GDM1 (cell line): Measurements from ENCODE around the gene PTPRD.
"Not testable (repeated sequence)": the region's sequence is repeated elsewhere in the genome, so short reads cannot be mapped to it uniquely, and the experiment has no call there.

Experiments
- DNase-seq: peaks from one replicate; lab custom pipeline; 2025; lab: John Stamatoyannopoulos, UW

The PTPRD gene

DNA sequence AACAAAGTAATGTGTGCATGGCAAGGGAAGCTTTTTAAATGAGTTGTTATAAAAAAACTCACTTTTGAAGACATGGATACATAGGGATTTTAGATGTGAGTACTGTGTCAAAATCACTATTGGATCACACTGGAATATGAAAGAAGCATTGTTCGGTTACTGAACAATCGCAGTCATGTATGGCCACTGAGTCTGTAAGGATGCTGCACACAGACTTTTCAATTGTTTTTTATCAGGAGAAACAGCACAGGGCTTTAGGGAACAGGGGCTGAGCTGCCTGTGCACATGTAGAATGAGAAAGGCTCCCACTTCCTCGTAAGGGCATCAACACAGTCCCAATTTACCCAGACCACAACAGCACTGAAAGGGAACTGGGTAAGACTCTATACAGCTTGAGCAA lies 1479.3 kb downstream of the PTPRD start:
- DNase-seq = no peak

DNA sequence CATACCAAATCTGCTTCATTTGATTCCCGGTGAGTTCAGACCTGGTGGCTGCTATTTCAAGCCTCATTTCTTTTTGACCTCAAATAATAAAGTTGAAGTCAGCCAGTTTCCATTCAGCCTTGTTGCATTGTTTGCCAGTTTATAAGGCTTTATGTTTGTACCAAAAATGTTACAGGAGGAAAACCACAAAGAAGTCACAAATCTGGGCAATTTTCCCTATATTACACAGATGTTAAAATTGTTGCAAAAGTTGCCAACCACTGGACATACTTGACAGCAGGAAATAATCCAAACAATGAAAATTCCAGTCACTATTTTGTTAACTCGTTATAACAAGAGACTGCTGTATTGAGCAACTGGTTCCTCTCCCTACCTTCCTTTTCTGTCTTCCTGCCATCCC lies 1488.2 kb downstream of the PTPRD start:
- no peak for DNase-seq

DNA sequence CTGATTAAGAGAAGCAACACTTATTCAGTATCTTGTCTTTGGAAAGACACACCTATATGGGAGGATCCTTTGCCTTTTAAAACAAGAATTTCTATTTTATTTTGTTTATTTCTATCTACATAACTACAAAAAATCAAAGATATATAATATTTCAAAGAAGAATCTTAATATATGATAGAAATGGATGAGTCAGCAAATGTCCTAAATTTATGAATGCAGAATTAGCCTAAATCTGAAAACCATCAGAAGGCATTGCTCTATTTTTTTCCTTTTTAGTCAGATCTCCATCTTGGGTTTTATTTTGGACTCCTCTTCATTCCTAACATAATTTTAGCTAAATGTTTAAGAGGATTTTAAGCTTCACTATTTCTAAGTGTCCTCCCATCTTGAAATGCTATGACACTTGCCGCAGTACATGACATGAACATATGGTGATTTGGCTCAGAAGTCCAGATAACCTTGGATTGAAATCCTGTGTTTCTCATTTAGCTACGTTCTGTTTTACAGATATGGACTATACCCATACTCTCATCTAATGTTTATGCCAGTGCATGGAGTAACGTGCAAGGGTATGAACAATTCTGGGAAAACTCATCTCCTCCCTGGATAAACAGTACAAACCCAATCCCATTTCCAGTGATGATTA lies 1490.4 kb downstream of the PTPRD start:
- no peak for DNase-seq

DNA sequence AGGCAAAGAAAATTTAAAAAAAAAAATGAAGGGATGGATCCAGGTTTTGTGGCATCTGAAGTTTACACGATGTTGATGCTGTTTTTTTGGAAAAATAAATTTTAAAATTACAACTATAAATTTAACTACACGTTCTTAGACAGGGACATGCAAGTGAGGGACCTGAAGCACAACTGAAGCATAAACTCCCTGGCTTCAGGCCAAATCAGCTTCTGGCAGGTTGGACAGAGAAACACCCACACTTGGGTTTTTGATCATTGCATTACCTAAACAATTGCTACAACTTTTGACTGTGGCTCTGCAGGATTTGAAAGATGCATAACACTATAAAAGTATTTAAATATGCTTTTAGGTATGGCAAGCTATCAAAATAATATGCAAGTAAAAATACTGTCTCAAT lies 1494.9 kb downstream of the PTPRD start:
- DNase-seq = no peak

DNA sequence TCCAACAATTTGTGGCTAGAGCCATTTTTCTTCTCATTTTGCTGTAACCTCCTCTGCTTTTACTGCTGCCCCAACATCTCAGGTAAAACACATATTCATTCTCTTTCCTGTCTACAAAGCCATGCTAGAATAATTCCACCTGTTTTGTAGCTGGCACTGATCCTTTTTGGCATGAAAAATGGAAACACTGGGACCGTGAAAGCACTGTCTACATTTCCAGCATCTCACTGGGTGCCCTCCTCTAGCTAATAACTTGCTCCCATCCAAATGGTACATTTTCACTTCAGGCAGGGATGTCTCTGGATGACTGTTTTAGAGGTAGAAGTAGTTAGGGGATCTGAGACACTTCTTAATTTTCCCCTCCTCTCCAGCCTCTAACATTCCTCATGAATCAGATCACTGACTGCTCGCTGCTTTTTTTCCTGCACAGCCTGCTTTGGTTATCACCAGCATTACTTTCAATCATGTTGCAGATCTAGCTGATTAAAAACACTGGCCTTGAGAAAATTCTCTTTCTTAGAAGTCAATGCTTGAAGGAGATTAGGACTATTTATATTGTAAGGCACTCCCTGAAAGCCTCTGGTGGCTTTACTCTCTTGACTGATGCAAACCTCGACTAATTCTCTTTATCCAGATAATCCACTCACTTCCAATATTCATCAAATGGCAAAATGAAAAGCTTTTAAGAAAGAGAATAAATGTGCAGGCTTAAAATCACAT lies 1500.6 kb downstream of the PTPRD start:
- DNase-seq = no peak

DNA sequence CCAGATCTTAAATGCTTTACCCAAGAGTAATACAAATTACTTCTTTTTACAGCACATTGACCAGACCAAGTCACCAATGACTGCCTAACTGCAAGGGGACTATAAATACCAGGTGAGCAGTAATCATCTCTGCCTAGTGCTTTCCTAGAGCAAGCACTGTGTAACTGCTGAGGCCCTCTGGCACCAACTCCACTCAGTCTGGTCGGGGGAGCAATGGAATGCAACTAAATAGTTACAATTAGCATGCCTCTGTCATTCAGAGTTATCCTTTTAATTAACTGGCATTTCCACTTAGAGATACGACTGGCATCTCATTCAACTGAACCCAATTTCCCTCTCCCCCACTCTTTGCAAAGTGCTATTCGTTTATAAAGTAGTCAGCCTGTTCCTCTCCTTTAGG lies 1504.2 kb downstream of the PTPRD start:
- DNase-seq = no peak

DNA sequence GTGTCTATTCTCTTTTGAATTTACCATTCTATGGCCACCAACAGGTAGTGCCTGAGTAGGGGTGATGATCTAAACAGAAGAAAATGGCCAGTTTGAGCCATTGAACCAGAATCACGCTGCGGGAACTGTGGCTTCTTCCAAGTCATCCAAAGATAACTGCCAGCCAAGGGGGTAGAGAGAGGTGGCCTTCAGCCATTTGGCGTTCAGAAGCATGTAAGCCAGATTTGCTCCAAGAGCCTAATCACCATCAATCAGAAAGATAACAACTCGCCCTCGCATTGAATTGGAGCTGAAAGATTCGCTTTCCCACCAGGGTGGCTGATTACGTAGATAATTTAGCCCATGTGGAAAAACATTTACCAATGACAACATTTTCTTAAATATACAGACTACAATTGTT lies 1510.5 kb downstream of the PTPRD start:
- no peak for DNase-seq

DNA sequence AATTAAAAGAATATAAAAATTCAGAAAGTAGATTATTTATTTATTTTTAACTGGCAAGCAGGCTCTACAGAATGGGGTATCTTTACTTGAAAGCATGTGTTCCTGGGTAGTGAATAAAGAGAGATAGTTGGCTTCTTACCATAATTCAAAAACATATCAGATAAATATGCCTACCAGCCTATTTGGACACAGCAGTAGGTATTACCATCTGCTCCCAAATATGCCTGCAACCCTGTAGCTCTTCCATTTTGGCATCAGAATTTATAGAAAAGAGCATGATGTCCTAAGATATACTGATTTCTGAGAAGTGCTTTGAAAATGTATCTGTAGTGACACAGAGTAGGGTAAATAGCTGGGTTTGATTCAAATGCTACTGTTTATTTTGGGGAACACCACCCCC lies 1512.7 kb downstream of the PTPRD start:
- no peak for DNase-seq

DNA sequence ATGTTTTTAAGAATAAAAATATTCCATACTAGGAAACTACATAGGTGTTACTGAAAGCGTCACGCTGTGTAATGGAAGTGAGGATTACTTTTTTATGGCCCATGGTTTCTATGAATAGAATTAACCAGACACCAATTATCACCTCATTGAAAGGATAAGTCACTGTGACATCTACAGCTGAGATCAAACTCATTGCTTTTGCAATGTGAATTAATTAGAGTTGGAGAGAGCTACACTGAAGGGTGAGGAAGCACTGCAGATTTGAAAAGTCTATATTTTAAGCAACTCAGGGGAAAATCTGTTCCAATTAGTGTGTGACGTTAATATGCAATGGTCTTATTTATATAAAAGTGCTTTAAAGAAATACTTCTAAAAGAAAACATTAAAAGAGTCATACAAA lies 1513.2 kb downstream of the PTPRD start:
- DNase-seq = no peak

DNA sequence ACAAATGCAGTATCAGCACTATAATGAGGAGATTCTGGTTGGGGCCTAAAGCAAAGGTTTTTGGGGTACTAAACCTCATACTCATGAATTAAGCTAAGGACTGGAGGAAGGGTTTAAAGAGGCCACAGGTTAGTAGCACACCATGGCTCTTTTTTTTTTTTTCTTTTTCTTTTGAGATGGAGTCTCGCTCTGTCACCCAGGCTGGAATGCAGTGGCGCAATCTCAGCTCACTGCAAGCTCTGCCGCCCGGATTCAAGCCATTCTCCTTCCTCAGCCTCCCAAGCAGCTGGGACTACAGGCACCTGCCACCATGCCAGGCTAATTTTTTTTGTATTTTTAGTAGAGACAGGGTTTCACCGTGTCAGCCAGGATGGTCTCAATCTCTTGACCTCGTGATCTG lies 1515.5 kb downstream of the PTPRD start:
- not testable (repeated sequence) for DNase-seq

DNA sequence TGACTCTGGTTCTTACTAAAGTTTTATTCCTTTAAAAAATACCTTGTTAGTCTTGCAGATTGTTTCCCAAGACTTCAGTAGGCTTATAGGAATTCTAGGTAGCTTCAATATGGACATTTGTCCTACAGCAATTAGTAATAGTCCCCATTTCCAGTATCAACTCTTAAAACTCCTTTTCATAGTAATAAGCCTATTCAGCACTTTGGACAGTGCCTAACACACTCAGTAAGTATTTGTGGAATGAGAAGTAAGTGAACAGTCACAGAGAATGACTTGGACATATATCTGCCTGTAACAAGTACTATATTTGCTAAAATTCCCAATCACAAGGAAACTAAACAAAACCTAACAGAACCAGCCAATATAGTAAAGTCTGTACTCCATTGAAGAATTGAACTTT lies 1521.4 kb downstream of the PTPRD start:
- no peak for DNase-seq

DNA sequence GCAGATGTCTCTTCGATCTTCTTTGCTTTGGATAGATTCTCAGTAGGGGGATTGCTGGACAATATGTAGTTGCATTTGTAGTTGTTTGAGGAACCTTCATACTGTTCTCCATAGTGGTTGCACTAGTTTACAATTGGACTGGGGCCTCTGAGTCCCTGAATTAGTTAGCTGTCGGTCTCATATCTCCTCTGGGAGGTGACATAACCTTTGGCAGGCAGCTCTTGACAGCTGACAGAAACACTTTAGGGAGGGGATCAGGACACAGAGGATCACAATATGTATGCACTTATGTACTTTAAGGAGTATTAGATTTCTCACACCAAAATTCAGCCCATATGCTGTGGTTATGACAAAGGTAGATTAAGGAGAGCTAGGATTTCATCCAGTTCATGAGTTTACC lies 1533.3 kb downstream of the PTPRD start:
- no peak for DNase-seq

DNA sequence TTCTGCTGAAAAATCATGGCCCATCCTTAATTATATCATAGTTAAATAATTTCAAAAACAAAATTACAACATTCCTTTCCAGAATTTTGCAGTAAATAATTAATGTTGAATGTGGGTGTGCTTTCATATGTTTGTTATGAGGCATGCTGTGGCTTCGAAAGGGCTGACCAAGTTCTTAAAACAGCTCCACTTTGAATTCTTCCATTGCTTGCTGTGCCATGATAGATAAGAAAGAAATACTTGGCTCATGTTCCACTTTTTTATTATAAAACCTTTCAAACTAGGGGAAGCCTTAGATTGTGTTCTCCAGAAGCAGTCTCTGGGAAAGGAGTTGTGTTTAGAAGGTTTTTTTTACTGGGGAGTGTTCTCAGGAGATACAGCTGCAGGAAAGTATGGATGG lies 1534.5 kb downstream of the PTPRD start:
- no peak for DNase-seq

DNA sequence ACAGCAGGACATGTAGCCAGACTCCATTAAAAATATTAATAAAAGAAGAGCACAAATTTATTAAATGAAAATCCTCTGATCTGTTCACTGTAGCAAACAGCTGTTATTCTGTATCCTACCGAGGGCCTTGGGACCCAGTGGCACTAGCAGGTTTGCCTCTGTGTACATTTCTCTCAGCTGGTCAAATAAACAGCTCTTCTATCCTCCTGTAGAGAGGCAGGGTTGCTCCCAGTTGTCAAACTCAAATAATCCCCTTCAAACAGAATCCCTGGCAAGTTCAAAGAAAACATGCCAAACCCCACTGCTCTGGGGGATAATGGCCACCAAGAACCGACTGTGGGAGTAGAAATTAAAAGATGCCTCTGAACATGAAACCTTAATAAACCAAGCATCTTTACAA lies 1551.2 kb downstream of the PTPRD start:
- DNase-seq = no peak

DNA sequence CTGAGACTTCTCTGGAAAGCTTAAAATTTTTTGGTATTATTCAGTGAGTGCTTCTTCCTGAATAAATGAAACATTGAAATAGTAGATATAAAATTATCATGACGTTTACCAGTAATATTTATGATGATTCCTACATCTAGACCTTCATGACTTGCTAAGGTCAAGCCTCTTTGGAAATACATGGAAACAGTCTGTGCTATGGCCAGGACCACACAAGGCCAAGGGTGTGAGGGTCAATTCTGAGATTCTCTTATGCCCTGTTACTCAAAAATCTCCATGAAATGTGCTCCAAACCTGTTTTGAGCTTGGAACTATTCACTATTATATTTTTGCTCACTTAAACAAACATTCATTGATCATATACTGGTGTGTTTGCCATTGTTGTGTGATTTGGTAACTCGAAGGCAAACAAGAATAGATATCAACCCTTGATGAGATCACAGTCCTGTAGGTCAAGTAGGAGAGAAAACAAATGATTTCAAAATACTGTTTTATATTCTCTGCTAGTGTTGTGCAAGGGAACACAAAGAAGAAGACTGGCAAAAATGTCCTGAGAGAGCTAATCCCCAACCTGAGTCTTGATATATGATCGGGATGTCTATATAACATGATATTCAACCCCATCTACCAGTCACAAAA lies 1558.3 kb downstream of the PTPRD start:
- no peak for DNase-seq

DNA sequence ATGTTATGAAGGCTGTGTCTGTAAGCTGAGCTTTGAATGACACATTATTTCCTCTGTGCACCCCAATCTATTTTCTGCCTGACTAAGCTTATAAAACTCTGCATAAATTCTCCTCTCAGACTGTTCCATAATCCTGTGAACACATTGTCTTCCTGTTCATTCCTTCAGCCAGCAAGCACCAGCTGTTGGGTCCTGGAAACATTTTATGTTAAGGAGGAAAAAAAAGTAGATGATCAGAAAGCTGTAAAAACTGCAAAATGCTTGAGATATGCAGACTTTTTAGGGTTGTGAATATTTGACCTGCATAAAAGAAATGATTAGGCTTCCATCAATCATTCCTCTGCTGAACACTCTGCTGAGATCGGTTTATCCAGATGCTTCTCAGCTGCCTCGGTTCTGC lies 1567.2 kb downstream of the PTPRD start:
- no peak for DNase-seq

DNA sequence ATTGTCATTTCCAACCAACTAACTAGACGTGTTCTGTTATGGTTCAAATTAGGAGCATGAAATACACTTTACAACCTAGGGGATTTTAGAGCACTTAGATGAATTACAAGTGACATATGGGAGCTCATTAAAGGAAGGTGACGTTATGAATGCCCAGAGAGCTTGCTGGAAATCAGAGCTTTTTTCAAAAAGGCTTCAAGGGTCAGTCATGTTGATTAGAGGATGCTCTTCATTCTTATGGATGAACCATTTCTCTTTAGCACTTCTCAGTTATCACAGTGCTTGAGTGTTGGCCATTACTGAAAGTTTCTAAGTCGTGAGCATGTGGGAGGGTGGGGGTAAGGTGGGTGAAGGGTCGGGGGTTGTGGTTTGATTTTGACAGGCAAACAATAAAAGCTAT lies 1567.7 kb downstream of the PTPRD start:
- no peak for DNase-seq

DNA sequence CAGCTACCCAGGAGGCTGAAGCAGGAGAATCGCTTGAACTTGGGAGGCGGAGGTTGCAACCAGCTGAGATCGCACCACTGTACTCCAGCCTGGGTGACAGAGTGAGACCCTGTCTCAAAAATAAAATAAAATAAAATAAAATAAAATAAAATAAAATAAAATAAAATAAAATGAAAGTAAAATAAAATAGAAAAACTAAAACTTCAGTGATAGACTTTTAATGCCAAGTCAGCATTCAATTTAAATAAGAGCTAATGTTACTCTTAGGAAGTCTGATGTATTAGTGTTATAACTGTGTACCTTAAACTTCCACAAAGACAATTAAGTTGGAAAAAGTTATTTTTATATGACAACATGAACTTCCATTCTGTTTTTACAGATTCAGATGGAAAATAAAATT lies 1569.0 kb downstream of the PTPRD start:
- not testable (repeated sequence) for DNase-seq

DNA sequence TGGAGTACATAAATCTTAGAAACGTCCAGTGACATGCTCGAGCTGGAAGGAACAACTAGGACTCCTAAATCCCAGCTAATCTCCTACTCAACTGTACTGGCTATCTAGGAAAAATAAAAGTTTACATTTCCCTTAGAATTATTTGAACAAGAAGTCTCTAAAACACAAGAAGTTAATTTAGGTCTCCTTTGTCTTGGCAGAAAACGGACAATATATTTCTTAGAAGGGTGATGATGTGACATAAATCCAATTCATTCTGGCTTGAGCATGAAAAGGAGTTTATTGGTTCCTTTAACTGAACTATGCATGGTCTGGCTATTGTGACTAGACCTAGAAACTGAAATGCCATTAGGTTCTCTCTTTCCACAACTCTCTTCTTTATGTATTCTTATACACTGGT lies 1571.0 kb downstream of the PTPRD start:
- DNase-seq = no peak

DNA sequence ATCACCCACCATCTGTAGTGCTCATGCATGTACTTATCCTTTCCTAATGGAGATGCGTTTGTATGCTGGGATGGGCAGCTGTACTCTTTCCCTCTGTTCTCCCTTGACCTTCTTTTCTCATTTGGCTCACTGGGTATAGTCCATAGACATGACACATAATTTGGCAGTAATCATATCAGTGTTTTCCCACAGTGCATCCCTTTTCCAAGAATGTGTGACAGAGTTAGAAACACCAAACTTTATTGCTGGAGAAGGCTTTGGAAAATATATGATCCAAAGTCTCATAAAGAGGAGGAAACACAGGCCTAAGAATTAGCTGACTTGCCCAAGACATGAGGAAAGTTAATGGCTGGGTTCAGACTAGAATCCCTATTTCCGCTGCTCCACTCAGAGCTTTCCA lies 1579.8 kb downstream of the PTPRD start:
- DNase-seq = no peak

DNA sequence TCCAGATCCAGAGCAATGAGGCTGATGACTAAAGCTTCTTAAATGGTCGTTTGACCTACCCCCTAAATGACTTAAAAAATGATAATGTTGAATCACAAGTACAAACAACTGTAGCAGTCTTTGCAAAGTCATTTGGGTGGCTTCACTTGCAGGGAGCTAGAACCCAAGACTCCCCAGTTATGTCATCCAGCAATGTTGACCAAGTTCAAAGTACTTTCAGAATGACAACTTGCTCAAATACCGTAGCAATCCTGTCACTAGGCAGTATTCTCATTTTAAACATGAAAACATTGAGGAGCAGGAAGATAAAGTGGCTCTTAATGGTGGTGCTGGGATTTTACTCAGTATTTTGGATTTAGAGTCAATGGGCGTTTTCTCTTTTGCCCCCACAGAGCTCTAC lies 1596.2 kb downstream of the PTPRD start:
- DNase-seq = no peak

DNA sequence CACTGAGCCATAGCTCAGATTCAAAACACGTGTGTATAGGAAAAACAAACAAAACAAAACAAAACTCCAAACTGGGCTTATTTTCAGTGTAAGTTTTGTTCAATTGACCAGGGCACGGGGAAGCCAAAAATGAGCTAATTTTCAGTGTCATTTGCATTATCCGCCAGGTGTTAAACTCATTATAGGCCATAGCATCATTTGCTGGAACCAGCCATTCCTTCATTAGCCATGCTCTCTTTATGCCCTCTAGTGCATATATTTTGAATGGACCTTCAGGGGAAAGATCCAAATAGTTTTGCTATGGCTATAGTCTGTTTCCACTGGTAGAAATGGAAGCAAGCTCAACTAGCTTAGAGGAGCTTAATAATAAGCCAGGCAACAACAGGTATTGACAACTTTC lies 1608.0 kb downstream of the PTPRD start:
- no peak for DNase-seq

DNA sequence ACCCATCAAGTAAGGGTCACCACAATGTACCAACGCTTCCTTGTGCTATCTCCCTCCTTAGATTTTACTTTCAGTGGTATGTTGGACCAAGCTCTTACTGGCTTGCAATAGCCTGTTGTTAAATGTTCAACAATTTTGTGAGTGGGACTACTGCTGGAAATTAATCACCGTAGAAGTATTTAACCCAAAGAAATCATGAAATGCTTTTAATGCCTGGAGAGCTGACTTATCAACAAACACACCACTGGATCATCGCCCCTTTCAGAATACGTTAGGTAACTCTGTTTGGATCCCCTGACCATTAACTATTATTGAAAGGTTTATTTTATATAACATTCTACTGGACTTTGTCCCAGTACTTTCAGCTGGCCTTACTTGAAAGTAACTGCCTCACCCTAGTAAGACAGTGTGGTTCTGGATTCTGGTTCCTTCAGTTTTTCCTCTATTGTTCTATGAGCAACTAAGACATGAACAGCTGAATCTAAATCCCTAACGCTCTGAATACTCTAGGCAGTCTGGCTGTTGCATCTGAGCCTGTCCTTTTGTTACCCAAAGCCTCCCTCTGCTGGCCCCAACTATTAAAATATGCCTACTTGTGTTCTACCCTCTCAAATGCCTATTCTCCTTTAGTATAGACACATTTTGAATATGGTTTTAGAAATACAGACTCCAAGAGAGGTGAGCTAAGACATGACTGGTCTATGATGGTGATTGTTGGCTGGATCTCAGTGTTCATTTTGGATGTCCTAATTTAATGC lies 1609.8 kb downstream of the PTPRD start:
- DNase-seq = no peak
